Activated CD4-positive, alpha-beta T cell treated with anti-CD3 and anti-CD28 coated beads, Interleukin-2, amount 10 ng/mL, durations not matched to agents 7 days and 5 days (primary cell): Measurements from ENCODE around the gene TSNAX. TPM values are rescaled to one million over a fixed set of nuclear protein-coding genes. Genes with fewer than 3 reads are reported as not detected.
"Not testable (repeated sequence)": the region's sequence is repeated elsewhere in the genome, so short reads cannot be mapped to it uniquely, and the experiment has no call there.

ENCODE experiments used
- CTCF ChIA-PET: fragments of 350-600 bp; sonication (Branson Sonifier 250); formaldehyde crosslinking; loops from one replicate; lab custom pipeline; 2021; ENCODE audit warnings: antibody characterized with exemption; lab: Charles Lee
- POLR2A ChIA-PET: fragments of 350-600 bp; sonication (Branson Sonifier 250); formaldehyde crosslinking; loops from one replicate; lab custom pipeline; 2021; ENCODE audit warnings: antibody characterized with exemption; lab: Charles Lee
- DNase-seq: peaks from one replicate; pipeline ENCODE4 v3.0.0-alpha.2; 2020
- H3K27ac Mint-ChIP-seq: one replicate; pipeline ENCODE4 v1.8.0; 2021; ENCODE audit warnings: mild to moderate bottlenecking, moderate library complexity, mixed read lengths
- H3K27me3 Mint-ChIP-seq: one replicate; pipeline ENCODE4 v1.8.0; 2021; ENCODE audit warnings: mixed read lengths
- H3K36me3 Mint-ChIP-seq: one replicate; pipeline ENCODE4 v1.8.0; 2021; ENCODE audit warnings: low read depth, mixed read lengths
- H3K4me1 Mint-ChIP-seq: one replicate; pipeline ENCODE4 v1.8.0; 2021; ENCODE audit warnings: mixed read lengths
- H3K4me3 Mint-ChIP-seq: one replicate; pipeline ENCODE4 v1.8.0; 2021; ENCODE audit warnings: mild to moderate bottlenecking, moderate library complexity, mixed read lengths
- H3K9me3 Mint-ChIP-seq: one replicate; pipeline ENCODE4 v1.8.0; 2021; ENCODE audit warnings: mixed read lengths
- total RNA-seq, 2 experiments: library from RNA; stranded (reverse); gene quantifications; one replicate each; pipeline ENCODE4 v1.2.3, GENCODE V29; 2021

The TSNAX gene
- total RNA-seq, 2 experiments from 2014 or later = 44.5 to 49.3 TPM

DNA sequence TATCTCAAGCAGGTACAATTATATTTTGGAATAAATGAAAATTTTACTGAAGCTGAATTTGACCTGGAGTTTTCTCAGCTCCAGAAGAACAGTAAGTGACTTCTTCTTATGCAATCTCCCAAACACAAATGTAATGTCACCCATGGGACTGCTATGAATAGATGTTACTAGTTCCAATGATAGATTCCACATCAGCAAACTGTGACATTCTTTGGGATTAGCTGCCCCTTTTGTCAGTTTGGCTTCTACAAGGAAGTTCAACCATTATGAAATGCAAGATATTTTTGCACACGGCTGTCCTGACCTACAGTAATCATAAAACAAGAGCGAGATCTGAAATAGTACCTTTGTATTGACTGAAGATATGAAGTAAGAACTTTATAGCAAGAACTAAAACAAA, 27.8 kb upstream of the TSNAX start:
- H3K27ac Mint-ChIP-seq = no peak overlapping the region
- POLR2A ChIA-PET = no interaction called here

DNA sequence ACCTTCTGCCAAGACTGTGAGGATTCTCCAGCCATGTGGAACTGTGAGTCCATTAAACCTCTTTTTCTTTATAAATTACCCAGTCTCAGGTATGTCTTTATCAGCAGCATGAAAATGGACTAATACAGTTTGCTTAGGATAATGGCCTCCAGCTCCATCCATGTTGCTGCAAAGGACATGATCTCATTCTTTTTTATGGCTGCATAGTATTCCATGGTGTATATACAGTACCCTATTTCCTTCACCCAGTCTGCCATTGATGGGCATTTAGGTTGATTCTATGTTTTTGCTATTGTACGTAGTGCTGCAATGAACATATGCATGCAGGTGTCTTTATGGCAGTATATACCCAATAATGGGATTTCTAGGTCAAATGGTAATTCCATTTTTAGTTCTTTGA, 25.3 kb upstream of the TSNAX start:
- CTCF ChIA-PET, POLR2A ChIA-PET, H3K4me3 Mint-ChIP-seq, H3K27ac Mint-ChIP-seq, H3K4me1 Mint-ChIP-seq, H3K36me3 Mint-ChIP-seq, DNase-seq: not testable (repeated sequence)
- H3K9me3 Mint-ChIP-seq = peaks cover 28% of the 10 kb centered on the region
- H3K27me3 Mint-ChIP-seq = peaks cover 12% of the 10 kb centered on the region

More for the DNA sequence above, 27.8 kb upstream of the TSNAX start:
- CTCF ChIA-PET = no interaction called here
- Mint-ChIP-seq H3K27me3 (peaks cover 9% of the 10 kb centered on the region), H3K4me3 (no peak overlapping the region), H3K4me1 (no peaks in the 10 kb centered on the region), H3K36me3 (no peaks in the 10 kb centered on the region), H3K9me3 (peaks cover 36% of the 10 kb centered on the region)
- DNase-seq = no peak

DNA sequence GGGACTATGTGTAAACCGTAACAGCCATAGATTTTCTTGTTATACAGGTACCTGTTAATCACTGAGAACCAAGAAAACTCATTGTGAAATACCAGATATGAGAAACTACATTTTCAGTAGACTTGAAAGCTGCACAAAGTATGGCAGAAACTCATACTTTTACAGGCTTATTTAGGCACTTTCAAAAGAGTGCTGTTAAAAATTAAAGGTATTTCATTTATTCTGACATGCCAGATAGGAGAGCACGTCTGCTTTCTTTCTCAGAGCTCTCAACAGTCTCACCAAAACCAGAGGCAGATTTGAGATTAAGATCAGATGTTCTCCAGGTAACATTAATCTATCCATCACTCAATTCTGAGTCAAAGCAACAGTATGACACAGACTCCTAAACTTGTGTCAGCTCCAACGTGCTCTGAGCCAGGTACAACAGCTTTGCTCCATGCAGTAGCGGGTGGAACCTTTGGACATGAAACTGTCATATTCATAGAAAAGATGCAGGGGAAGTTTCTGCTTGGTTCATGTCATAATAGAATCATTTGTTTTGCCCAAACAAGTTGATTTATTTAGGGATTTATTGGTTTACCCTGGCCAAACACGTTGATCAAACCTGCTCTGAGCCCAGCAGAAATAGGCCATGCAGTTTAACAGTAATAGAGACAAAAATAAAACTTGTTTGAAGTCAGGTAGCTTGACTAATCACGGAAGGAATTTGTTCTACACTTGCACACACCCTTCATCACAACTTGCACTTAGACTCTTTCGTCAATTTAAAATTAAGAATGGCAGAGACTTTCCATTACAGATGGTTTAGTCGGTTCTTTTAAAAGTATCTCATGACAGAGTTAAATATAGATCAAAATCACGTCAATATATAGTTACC, 20.8 kb upstream of the TSNAX start:
- ChIA-PET CTCF (interaction anchor here (1.1 kb wide), 1 partner anchor 136 kb away, joined by 3 read pairs; no protein-coding TSS in a partner anchor), POLR2A (no interaction called here)
- no peaks in the 10 kb centered on the region for H3K4me1 Mint-ChIP-seq
- no peak overlapping the region for H3K27ac Mint-ChIP-seq
- peaks cover 7% of the 10 kb centered on the region for H3K9me3 Mint-ChIP-seq
- peaks cover 10% of the 10 kb centered on the region for H3K27me3 Mint-ChIP-seq
- DNase-seq = no peak
- H3K36me3 Mint-ChIP-seq = no peaks in the 10 kb centered on the region
- H3K4me3 Mint-ChIP-seq = no peak overlapping the region

DNA sequence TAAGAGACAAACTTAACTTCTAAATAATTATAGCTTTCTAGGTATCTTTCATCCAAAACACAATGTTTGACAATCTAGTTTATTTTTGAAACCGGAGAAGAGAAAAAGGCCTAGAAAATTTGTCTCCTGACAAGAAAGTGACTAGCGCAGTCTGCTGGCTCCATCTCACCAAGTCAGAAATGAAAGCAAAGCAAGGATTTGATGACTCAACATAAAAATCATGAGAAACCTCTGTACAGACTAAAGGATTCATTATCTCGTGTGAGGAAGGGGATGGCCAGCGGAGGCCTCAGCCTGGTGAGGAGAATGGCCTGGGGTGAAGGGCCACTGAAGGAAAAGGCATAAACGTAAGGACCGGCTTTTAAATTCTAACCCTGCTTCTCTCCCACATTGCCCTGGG, 20.0 kb upstream of the TSNAX start:
- ChIA-PET CTCF (no interaction called here), POLR2A (no interaction called here)
- Mint-ChIP-seq H3K4me3 (no peak overlapping the region), H3K9me3 (no peaks in the 10 kb centered on the region), H3K36me3 (no peaks in the 10 kb centered on the region), H3K27me3 (peaks cover 10% of the 10 kb centered on the region), H3K27ac (no peak overlapping the region), H3K4me1 (no peaks in the 10 kb centered on the region)
- DNase-seq = no peak

DNA sequence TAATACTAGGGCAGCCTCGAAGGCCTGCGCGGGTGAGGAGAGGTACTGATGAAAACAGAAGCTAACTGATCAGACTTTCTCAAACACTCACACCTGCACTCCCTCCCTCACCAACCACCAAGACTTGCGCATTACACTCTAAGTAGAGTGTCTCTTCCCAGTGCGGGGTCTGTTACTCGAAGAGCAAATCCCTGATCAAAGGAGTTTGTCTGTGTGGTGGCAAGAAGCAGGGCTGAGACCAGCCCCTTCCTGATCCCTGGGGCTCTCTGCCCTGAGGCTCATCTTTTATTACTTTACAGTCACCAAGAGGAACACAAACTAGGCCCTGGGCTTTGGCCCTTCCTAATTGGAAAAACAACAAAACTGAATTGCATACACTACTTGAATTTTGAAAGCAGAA, 19.5 kb upstream of the TSNAX start:
- DNase-seq = no peak
- H3K27me3 Mint-ChIP-seq = peaks cover 12% of the 10 kb centered on the region
- no peaks in the 10 kb centered on the region for H3K4me1 Mint-ChIP-seq
- no peaks in the 10 kb centered on the region for H3K36me3 Mint-ChIP-seq
- no peak overlapping the region for H3K27ac Mint-ChIP-seq
- H3K4me3 Mint-ChIP-seq = no peak overlapping the region
- POLR2A ChIA-PET = no interaction called here
- CTCF ChIA-PET = no interaction called here
- no peaks in the 10 kb centered on the region for H3K9me3 Mint-ChIP-seq

DNA sequence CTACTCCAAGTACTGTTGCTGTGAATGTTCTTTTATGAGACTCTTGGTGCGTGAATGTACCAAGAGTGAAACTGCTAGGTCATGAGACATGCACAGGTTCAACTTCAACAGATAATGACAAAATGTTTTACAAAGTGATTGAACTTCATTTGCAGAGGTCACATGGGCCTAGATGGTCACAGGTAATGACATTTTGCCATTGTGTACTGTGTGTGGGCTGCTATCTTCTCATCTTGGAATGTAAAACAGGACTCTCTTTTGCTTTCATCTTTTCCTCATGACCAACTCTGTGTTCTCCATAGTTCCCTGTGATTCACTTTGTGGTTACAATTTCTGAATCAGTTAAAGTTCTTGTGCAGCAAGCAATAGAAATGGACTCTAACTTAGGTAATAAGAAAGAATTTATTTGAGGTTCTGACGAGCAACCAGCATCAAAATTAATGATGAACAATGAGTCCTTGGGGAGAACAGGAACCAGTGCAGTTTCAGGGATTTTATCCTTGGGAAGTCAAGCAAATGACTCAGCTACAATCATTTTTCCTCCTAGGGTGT, 16.2 kb upstream of the TSNAX start:
- ChIA-PET CTCF (no interaction called here), POLR2A (no interaction called here)
- no peak overlapping the region for H3K27ac Mint-ChIP-seq
- DNase-seq = no peak
- no peaks in the 10 kb centered on the region for H3K4me1 Mint-ChIP-seq
- H3K9me3 Mint-ChIP-seq = no peaks in the 10 kb centered on the region
- H3K27me3 Mint-ChIP-seq = peaks cover 6% of the 10 kb centered on the region
- H3K4me3 Mint-ChIP-seq = no peak overlapping the region
- no peaks in the 10 kb centered on the region for H3K36me3 Mint-ChIP-seq

DNA sequence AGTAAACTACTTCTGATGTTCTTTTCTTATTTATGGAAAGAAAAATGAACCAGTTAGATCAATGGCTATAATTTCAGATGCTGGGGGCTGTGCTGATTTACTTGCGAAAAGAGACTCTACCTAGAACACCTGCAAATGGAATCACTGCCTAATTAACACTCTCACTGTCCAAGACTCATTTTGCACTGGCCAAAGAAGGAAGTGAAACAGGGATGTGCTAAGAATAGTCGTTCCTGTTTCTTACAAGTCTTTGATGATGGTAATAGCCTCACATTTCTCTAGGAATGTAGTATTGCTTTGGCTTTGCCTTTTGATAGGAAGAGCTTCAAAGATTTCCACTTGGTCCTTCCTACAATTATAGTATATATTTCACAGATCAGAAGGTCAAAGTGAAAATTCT, 12.7 kb upstream of the TSNAX start:
- DNase-seq = no peak
- Mint-ChIP-seq H3K27me3 (peaks cover 10% of the 10 kb centered on the region), H3K9me3 (no peaks in the 10 kb centered on the region), H3K36me3 (no peaks in the 10 kb centered on the region), H3K4me1 (no peaks in the 10 kb centered on the region), H3K27ac (no peak overlapping the region), H3K4me3 (no peak overlapping the region)
- ChIA-PET CTCF (no interaction called here), POLR2A (no interaction called here)

DNA sequence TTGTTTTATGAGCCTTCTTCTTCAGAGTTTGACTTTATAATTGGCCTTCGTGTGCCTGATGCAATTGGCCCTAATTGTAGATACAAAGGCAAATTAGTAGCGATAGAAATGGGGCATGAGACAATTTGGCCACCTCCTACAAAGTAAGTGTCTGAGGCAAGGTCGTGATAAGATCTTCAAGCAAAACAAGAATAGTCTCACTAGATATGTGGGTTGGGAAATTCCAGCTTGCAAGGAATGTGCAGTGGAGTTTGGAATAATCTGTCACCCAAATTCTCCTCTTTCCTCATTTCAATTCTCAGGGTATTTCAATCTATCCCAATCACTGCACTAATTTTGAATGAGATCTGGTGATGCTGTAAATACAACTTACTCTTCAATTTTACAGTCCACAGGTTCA, 11.4 kb upstream of the TSNAX start:
- Mint-ChIP-seq H3K36me3 (no peaks in the 10 kb centered on the region), H3K4me1 (no peaks in the 10 kb centered on the region), H3K27ac (no peak overlapping the region), H3K4me3 (no peak overlapping the region), H3K9me3 (no peaks in the 10 kb centered on the region), H3K27me3 (peaks cover 10% of the 10 kb centered on the region)
- no peak for DNase-seq
- CTCF ChIA-PET = no interaction called here
- POLR2A ChIA-PET = no interaction called here

DNA sequence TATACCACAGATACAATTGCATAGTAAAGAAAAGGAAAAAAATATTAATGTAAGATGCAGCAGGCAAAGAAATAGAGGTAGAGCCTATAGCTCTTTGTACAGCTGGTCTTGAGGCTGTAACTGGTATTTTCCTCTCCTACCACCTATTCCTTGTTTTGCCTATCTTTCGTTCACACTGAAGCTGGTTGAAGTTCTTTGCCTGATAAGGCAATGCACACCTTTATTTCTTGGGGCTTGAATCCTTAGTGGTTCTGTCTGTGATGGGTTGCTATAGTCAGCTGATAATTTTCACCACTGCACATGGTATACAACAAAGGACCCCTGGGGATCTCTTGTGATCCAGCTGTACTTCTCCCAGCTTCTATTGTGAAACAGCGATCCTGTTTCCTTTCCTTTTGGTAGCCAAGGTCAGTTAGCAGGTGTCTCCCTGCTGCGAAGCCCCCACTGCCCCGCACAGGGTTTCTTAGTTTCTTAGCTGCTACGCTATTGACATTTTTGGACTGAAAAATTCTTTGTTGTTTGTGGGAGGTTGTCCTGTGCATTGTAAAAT, 9.9 kb upstream of the TSNAX start:
- Mint-ChIP-seq H3K4me3 (no peak overlapping the region), H3K4me1 (no peaks in the 10 kb centered on the region), H3K9me3 (no peaks in the 10 kb centered on the region), H3K27me3 (peaks cover 10% of the 10 kb centered on the region), H3K27ac (no peak overlapping the region), H3K36me3 (no peaks in the 10 kb centered on the region)
- ChIA-PET CTCF (interaction anchor here (1.3 kb wide), 1 partner anchor 147 kb away, joined by 3 read pairs; no protein-coding TSS in a partner anchor), POLR2A (no interaction called here)
- no peak for DNase-seq

DNA sequence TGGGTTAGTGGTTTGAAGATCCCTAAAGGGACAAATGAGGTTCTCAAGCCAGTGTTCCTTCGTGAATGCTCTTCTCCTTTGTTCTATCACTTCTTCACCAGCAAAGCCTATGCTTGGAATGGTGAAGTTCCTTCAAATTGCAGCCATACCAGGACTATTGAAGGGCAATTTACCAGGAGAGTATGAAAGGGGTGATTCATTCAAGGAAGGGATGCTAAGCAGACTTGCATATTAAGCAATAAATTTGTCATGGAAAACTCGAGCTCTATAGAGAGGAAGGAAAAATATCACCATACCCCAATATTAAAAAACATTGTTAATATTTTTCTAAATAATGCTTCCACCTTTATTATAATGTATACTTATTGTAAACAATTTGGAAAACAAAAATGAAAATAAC, 9.3 kb upstream of the TSNAX start:
- no peak overlapping the region for H3K27ac Mint-ChIP-seq
- no peaks in the 10 kb centered on the region for H3K36me3 Mint-ChIP-seq
- no peaks in the 10 kb centered on the region for H3K9me3 Mint-ChIP-seq
- peaks cover 7% of the 10 kb centered on the region for H3K27me3 Mint-ChIP-seq
- POLR2A ChIA-PET = no interaction called here
- CTCF ChIA-PET = interaction anchor here (0.6 to 1.3 kb wide), 2 partner anchors 101 to 147 kb away, joined by 3 read pairs; no protein-coding TSS in a partner anchor
- no peak overlapping the region for H3K4me3 Mint-ChIP-seq
- no peak for DNase-seq
- no peaks in the 10 kb centered on the region for H3K4me1 Mint-ChIP-seq

DNA sequence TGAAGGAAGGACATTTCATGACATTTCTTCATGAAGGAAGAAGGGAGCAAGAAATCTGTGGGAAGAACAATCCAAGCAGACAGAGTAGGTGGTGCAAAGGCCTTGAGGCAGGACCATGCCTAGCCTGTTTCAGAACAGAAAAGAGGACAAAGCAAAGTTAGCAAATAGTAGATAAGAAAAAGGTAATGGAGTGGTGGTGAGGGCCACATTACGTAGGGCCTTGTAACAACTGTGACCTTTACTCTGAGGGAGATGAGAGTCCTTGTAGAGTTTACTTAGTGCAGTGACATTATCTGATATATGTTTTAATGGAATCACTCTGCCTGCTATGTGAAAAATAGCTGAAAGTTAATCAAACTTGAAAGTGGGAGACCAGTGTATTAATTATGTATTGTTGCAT, 6.4 kb upstream of the TSNAX start:
- peaks cover 5% of the 10 kb centered on the region for H3K4me1 Mint-ChIP-seq
- DNase-seq = no peak
- no peaks in the 10 kb centered on the region for H3K9me3 Mint-ChIP-seq
- no peak overlapping the region for H3K27ac Mint-ChIP-seq
- POLR2A ChIA-PET = no interaction called here
- CTCF ChIA-PET = no interaction called here
- no peak overlapping the region for H3K4me3 Mint-ChIP-seq
- H3K27me3 Mint-ChIP-seq = peaks cover 6% of the 10 kb centered on the region
- H3K36me3 Mint-ChIP-seq = no peaks in the 10 kb centered on the region

DNA sequence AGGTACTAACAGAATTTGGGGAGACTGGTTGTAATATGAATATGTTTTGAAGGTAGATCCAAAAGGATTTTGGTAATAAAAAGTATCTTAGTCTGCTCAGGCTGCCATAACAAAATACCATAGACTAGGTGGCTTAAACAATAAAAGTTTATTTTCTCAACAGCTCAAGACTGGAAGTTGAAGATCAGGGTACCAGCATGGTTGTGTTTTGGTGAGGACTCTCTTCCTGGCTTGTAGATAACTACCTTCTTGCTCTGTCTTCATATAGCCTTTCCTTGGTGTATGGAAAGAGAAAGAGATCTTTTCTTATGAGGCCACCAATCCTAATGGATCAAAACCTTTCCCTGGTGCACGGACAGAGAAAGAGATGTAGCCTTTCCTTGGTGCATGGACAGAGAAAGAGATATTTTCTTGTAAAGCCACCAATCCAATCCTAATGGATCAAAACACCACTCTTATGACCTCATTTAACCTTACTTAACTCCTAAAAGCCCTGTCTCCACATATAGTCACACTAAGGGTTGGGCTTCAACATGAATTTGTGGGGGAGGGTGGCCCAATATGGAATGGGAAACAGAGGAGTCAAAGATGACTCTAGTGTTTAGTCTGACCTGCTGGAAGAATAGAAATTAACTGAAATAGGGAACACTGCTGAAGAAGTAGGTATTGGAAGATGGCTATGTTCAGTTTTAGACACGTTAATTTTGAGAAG, 5.4 kb upstream of the TSNAX start:
- DNase-seq = no peak
- H3K9me3 Mint-ChIP-seq = no peaks in the 10 kb centered on the region
- no peak overlapping the region for H3K4me3 Mint-ChIP-seq
- no peak overlapping the region for H3K27ac Mint-ChIP-seq
- H3K27me3 Mint-ChIP-seq = no peaks in the 10 kb centered on the region
- CTCF ChIA-PET = no interaction called here
- H3K36me3 Mint-ChIP-seq = no peaks in the 10 kb centered on the region
- H3K4me1 Mint-ChIP-seq = peaks cover 16% of the 10 kb centered on the region
- POLR2A ChIA-PET = no interaction called here

DNA sequence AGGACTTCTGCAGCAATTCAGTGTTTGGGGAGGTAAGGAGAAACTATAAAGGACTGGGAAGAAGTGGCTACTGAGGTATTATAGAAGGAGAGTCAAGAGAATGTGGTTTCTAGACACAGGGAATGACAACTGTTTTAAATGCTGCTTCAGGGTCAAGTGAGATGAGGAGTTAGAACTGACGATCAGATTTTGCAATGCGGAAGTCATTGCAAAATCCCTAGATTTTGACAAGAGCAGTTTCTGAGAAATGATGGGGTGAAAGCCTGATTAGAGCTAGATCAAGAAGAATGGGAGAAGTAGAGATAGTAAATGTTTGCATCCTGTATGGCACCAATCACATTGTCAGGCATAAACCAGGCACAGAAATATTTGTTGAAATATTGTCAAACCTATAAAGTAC, 4.7 kb upstream of the TSNAX start:
- Mint-ChIP-seq H3K4me1 (peaks cover 18% of the 10 kb centered on the region), H3K27me3 (no peaks in the 10 kb centered on the region), H3K4me3 (no peak overlapping the region), H3K9me3 (no peaks in the 10 kb centered on the region), H3K27ac (no peak overlapping the region), H3K36me3 (no peaks in the 10 kb centered on the region)
- ChIA-PET CTCF (interaction anchor here (0.7 kb wide), 1 partner anchor 1785 kb away, joined by 3 read pairs; no protein-coding TSS in a partner anchor), POLR2A (no interaction called here)
- DNase-seq = no peak
